Stimulated activated CD8-positive, alpha-beta memory T cell treated with anti-CD3 and anti-CD28 coated beads, Interleukin-4, amount 100 ng/mL, for 1 hour (primary cell): Measurements from ENCODE around the gene RPS19BP1.

Source experiments
- DNase-seq, 2 donors: peaks; one replicate each; pipeline ENCODE4 v3.0.0-alpha.2; 2020; ENCODE audit warnings: low read depth in 2 of 2, low spot score in 1 of 2

The RPS19BP1 gene

DNA sequence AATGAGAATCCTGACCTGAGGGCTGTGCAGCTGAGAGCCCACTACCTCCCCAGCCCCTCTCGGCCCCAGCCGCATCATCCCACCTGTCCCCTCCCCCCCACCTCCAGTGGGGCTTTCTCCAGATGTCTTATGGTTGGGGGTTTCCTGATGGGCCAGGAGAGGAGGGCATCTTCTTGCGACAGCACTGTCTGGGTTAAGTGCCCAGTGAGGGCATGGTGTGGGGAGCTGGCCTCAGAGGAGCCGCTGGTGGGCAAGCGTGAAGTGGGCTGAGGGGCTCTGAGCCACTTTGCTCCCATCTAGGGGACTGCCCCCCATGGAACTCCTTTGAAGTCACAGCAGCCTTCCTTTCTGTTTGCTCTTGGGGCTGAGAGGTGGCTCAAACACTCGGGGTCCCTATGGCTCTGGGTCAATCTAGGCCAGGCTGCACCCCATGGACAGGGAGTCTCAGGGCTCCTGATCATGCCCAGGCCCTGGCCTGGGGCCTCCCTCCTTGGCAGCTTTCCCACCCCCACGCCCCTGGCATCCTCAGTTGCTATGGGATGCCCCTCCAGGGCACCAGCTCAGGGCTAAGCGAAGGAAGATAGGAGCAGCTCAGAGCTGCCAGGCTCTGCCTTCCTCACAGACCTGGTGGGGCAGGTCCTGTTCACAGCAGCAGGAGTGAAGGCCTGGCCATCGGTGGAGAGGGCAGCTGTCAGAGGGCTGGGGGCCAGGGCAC is 41.4 kb downstream of the RPS19BP1 start:
- DNase-seq: no peak

DNA sequence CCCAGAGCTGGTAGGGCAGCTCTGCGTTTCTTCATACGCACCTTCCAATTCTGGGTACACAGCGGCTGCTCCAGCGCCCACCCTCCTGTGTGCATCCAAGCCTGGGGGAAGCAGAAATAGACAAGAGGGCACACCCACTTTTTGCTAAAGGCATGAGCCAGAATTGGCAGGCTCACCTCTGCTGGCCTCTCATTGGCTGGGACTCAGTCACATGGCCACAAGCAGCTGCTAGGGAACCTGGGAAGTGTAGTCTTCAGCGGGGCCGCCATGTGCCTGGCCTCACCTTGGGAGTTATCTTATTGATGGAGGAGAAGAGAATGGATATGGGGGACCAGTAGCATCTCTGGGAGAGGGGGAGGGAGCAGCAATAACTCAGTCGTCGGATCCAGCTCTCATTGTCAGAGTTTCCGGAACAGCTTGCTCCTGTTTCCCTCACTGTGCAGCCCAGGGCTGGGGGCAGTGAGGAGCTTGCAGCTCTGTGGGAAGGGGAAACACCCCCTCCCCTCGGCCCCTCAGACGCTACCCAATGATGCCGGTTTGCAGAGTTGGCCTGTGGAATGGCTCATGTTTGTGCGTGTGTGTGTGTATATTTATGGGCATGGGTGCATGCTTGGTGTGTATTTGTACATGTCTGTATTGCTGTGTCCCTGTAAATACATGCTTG is 42.3 kb downstream of the RPS19BP1 start:
- DNase-seq: peak in 1 of 2 donors; percentile 60

- DNase-seq: no peak
Observed at GRCh38 chr22:39489094-39490068, 43.2 kb downstream of the RPS19BP1 start.

GRCh38 chr22:39488563-39489083 is 43.9 kb downstream of the RPS19BP1 start:
- no peak for DNase-seq

DNA sequence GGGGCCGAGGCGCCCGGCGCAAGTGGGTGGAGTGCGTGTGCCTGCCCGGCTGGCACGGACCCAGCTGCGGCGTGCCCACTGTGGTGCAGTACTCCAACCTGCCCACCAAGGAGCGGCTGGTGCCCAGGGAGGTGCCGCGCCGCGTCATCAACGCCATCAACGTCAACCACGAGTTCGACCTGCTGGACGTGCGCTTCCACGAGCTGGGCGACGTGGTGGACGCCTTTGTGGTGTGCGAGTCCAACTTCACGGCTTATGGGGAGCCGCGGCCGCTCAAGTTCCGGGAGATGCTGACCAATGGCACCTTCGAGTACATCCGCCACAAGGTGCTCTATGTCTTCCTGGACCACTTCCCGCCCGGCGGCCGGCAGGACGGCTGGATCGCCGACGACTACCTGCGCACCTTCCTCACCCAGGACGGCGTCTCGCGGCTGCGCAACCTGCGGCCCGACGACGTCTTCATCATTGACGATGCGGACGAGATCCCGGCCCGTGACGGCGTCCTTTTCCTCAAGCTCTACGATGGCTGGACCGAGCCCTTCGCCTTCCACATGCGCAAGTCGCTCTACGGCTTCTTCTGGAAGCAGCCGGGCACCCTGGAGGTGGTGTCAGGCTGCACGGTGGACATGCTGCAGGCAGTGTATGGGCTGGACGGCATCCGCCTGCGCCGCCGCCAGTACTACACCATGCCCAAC is 44.6 kb downstream of the RPS19BP1 start:
- no peak for DNase-seq

- no peak for DNase-seq
Observed at GRCh38 chr22:39486951-39487825, 45.4 kb downstream of the RPS19BP1 start.

DNA sequence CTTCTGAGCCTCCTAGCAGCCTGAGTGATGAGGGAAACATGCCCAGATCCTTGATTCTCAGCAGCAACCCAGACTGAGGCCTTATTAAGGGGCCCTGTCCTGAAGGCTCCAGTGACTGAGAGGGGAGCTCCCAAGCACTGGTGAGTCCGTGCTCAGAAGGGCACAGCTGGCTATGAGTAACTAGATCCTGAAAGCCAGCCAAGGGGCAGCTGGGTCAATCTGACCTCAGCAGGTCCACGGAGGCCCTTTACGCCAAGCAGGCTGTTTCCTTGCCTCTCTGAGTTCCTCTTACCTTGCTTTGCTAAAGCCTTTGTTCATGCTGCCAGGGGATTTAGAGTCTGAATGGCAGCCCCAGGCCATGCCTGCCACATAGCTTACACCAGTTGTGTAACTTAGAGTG is 49.8 kb downstream of the RPS19BP1 start:
- DNase-seq: no peak

DNA sequence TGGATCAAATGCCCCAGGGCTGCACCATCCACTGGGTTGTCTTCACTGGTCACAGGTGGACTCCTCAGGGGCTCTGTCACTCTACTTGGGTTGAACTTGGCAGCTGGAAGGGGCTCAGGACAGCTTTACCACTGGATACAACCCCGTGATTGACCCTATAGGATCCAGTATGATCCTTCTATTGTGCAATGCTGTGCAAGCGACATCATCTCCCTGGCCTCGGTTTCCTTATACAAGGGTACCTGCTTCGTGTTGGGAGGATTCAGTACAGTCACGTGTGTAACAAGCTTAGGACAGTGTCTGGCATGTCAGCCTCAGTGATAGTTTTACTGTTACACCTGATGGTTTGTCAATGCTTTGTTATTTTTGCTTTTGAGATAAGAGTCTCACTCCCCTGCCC is 51.0 kb downstream of the RPS19BP1 start:
- DNase-seq: no peak

DNA sequence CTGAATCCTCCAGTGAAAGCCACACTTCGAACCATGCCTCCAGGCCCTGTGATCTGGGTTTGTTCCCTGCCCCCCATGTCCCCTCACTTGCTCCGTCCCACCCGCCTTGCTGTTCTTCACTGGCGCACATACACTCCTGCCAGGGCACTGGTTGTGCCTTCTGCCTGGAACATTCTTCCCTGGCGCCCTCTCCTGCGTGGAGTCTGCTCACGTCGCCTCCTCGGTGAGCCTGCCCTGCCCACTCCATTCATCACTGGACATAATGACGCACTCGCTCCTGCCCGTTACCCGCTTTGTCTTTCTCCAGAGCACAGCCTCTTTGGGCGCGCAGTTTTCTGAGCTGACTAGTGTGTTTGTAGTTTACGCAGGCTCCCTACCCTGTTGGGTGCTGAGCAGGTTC is 51.5 kb downstream of the RPS19BP1 start:
- no peak for DNase-seq

DNA sequence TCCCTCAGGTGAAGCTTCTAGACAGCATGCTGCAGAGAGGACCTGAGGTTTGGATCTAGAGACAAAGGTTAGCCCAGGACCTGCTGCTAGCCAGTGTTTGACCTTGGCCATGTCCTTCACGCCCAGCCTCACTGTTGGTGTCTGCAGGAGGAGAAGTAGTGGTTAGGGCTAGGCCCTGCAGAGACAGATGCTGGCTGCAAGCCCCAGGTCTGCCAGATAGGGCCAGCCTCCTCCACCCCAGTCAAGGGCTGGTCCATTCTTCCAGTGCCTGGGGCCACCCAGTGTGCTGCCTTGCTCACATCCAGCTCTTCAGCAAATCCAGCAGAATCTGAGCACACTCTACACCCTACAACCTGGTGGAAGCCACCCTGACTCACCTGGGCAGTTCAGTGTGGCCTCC is 52.0 kb downstream of the RPS19BP1 start:
- DNase-seq: no peak

DNA sequence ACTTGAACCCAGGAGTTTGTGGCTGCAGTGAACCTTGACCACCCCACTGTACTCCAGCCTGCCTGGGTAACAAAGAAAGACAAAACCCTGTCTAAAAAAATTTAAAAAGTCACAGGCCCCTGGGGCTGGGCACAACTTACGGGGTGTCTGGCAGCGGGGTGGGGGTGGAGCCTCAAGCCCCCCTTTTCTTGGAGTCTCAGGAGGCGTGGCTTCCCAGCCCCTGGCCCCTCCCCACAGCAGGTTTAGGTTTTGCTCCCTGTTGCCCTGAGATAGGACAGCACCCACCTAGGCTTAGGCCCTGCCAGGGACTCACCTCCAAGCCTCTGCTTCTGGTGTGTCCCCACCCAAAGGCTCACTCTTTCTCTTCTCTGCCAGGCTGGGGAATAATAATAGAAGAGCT is 53.3 kb downstream of the RPS19BP1 start:
- no peak for DNase-seq
